AG04450 (cell line): ENCODE data around the gene GAB4. TPM values are rescaled to one million over a fixed set of nuclear protein-coding genes. Genes with fewer than 3 reads are reported as not detected.

ENCODE experiments used
- CTCF ChIA-PET: fragments of 300-600, 350-600 bp; formaldehyde crosslinking; extraction: SDS; loops from one replicate; lab custom pipeline; 2022; ENCODE audit warnings: antibody characterized with exemption, inconsistent platforms; lab: Charles Lee
- POLR2A ChIA-PET: fragments of 350-600 bp; formaldehyde crosslinking; extraction: SDS; loops from one replicate; lab custom pipeline; 2021; ENCODE audit warnings: antibody characterized with exemption, inconsistent platforms; lab: Yijun Ruan, JAX
- DNase-seq: peaks from one replicate; pipeline ENCODE4 v3.0.0-alpha.2; 2011; ENCODE audit warnings: low read depth, low spot score
- H3K27ac ChIP-seq: one replicate; pipeline ENCODE4 v1.5.1; 2012; ENCODE audit warnings: low read depth, low read length, control low read depth
- H3K27me3 ChIP-seq: one replicate; pipeline ENCODE4 v1.6.0; 2012; ENCODE audit warnings: low read length; ENCODE audit not compliant: control insufficient read depth, insufficient read depth
- H3K4me3 ChIP-seq: 2 replicates; pipeline ENCODE4 v1.5.1; 2011; ENCODE audit warnings: mild to moderate bottlenecking, low read depth, low read length, control low read depth
- H3K9me3 ChIP-seq: 2 replicates; pipeline ENCODE4 v1.5.1; 2012; ENCODE audit warnings: low read length; ENCODE audit not compliant: control insufficient read depth, insufficient read depth
- polyA plus RNA-seq: library from polyadenylated mRNA; depleted of rRNA; stranded (reverse); fragments of >200 nt; gene quantifications from 2 replicates; pipeline ENCODE4 v1.2.3, GENCODE V29; 2011
- TF ChIP-seq, protein P1 (sequence below): IDR thresholded peaks from 2 replicates; pipeline ENCODE4 v1.5.1; 2011; ENCODE audit warnings: low read depth, low read length, control low read depth, inconsistent platforms

The GAB4 gene
- polyA plus RNA-seq, 1 experiment = not detected

DNA sequence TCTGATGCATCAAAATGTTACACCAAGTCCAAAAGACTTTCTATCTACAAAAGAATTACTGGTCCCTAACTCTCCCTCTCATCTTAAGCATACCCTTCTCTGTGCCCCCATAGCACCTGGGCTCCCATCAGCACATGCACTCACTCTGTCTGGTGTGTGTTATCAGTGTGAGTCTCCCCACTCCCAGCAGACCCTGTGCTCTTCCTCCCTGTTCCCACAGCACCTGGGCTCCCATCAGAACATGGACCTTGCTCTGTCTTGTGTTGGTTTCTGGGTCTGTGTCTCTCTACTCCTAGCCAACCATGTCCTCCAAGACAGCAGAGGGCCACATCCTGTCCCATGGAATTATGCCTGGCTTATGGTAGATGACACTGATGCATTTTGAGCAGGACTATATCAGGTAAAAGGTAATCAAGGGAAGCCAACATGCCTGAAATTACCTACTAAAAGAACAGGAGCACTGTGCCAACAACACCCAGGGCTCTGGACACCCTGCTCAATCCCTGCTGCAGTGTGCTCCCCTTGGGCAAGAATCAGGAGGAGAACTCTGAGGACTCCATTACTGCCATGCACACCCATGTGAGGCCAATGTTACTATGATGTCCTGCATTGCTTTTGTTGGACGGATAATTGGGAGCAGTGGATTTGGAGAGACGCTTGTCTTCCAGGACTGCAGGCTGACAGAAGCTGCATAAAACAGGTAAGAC lies 34.3 kb downstream of the GAB4 start:
- no peak overlapping the region for H3K4me3 ChIP-seq
- DNase-seq = no peak
- TF ChIP-seq, protein P1, sequence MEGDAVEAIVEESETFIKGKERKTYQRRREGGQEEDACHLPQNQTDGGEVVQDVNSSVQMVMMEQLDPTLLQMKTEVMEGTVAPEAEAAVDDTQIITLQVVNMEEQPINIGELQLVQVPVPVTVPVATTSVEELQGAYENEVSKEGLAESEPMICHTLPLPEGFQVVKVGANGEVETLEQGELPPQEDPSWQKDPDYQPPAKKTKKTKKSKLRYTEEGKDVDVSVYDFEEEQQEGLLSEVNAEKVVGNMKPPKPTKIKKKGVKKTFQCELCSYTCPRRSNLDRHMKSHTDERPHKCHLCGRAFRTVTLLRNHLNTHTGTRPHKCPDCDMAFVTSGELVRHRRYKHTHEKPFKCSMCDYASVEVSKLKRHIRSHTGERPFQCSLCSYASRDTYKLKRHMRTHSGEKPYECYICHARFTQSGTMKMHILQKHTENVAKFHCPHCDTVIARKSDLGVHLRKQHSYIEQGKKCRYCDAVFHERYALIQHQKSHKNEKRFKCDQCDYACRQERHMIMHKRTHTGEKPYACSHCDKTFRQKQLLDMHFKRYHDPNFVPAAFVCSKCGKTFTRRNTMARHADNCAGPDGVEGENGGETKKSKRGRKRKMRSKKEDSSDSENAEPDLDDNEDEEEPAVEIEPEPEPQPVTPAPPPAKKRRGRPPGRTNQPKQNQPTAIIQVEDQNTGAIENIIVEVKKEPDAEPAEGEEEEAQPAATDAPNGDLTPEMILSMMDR = no peak
- H3K27me3 ChIP-seq = no peaks in the 10 kb centered on the region
- peaks cover 36% of the 10 kb centered on the region for H3K9me3 ChIP-seq
- POLR2A ChIA-PET = no interaction called here
- CTCF ChIA-PET = no interaction called here
- H3K27ac ChIP-seq = no peak overlapping the region

DNA sequence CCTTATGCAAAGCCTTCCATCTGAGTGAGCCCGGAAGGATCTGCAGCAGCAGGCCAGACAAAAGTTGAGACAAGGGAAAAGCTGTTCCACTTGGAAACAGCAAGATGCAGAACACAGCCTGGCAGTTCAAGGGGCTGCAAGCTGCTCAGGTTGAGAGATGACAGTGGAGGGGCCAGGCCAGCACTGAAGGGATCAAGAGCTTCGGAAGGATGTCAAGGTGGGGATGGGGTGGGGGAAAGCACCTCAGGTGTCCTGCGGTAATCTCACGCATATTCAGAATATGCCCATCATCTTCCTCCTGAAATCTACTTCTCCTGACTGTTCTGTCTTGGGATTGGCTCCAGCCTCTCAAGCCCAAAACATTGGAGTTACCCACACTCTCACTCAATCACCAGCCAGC lies 35.7 kb downstream of the GAB4 start:
- no peaks in the 10 kb centered on the region for H3K27me3 ChIP-seq
- CTCF ChIA-PET = no interaction called here
- H3K4me3 ChIP-seq = no peak overlapping the region
- TF ChIP-seq, protein P1 = no peak
- peaks cover 48% of the 10 kb centered on the region for H3K9me3 ChIP-seq
- POLR2A ChIA-PET = interaction anchor here (0.7 kb wide), 1 partner anchor 115 kb away, joined by 3 read pairs; no protein-coding TSS in a partner anchor
- no peak overlapping the region for H3K27ac ChIP-seq
- DNase-seq = no peak

DNA sequence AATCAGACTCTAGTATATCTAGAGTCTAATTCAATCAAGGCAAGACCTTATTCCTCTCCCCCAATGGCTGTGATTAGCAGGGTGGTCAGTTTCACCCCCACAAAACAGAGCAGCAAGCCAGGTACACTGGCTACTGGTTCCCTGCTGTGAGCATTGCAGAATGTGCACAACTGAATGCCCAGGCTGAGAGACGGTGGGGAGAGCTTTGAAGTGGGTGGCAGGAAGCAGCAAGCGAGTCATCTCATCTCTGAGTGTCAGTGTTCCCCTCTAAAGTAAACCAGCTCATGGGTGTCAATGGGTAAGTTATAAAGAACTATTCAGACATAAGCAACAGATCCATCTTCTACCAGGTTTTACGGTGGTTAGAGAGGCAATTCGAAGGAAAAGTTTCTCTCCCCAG lies 37.6 kb downstream of the GAB4 start:
- TF ChIP-seq, protein P1 = no peak
- ChIA-PET POLR2A (no interaction called here), CTCF (no interaction called here)

DNA sequence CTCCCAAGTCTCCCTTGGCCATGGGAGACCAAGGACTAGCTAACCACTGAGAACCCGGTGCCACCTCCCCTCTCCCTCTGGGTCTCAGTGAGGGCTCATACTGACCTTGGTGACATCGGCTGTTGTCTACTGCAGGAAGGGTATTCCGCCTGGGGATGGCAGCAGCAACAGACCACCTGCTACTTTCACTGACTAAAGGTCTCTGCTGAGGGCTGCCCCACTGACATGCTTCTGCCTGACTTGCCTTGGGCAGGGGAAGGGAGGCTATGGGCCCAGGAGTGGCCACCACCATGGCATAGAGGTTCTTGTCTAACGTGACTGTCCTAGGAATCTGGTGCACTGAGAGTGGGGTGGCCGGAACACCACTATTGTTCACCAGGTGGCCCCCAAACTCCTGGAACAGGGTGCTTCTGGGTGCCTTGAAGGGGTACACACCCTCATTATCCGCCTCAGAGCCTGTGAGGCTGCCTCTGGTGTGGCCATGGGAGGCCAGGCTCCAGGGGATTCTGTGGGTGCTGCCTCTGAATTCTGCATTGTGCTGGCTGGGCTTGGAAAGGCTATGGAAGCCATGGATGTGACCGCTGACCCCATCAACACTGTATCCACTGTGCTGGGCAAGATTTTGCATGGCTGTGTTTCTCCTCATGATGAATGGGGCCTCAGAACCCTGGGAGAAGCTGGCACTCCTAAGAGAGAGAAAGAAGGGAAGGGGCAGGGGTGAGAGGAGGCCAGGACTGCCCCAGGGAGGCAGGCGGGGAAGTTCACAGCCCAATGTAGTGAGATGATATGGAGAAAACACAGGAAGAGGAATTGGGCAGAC lies 38.3 kb downstream of the GAB4 start:
- peaks cover 67% of the 10 kb centered on the region for H3K9me3 ChIP-seq
- no peak for DNase-seq
- TF ChIP-seq, protein P1 = no peak
- H3K27me3 ChIP-seq = no peaks in the 10 kb centered on the region
- CTCF ChIA-PET = no interaction called here
- POLR2A ChIA-PET = no interaction called here
- H3K27ac ChIP-seq = no peak overlapping the region
- H3K4me3 ChIP-seq = no peak overlapping the region

More for the DNA sequence above, 37.6 kb downstream of the GAB4 start:
- Histone ChIP-seq H3K4me3 (no peak overlapping the region), H3K27ac (no peak overlapping the region), H3K27me3 (no peaks in the 10 kb centered on the region), H3K9me3 (peaks cover 64% of the 10 kb centered on the region)
- DNase-seq = no peak

DNA sequence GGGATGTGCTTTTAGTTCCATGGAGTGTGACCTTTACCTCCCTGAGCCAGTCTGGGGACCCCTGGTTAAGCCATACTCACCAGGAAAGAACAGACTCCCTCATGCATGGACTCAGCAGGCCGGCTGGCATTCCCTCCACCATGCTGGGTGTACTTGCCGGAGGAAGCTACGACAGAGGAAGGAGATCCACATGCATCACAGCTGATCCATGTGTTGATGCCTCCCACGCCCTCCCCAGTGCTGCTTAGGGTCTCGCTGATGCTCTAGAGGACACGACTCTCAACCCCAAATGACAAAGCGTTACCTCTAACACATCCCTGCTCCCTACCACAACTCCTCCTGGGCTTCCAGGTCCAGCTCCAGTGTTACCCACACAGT lies 39.8 kb downstream of the GAB4 start:
- ChIA-PET CTCF (no interaction called here), POLR2A (no interaction called here)
- no peaks in the 10 kb centered on the region for H3K27me3 ChIP-seq
- peaks cover 71% of the 10 kb centered on the region for H3K9me3 ChIP-seq
- no peak overlapping the region for H3K27ac ChIP-seq
- TF ChIP-seq, protein P1 = no peak
- no peak for DNase-seq
- no peak overlapping the region for H3K4me3 ChIP-seq
